Mucosa of rectum (tissue), 2 donors: ENCODE measurements around the gene POLR2L.

Experiments used
- H3K27ac ChIP-seq, 2 donors: one replicate each; pipeline ENCODE4 v1.7.0; 2013; ENCODE audit warnings: inconsistent platforms in 2 of 2, low read depth in 2 of 2, low read length in 2 of 2
- H3K27me3 ChIP-seq, 2 donors: one replicate each; pipeline ENCODE4 v1.7.0; 2013; ENCODE audit warnings: low read length in 2 of 2; ENCODE audit not compliant: control insufficient read depth in 2 of 2, insufficient read depth in 2 of 2
- H3K36me3 ChIP-seq, 2 donors: one replicate each; pipeline ENCODE4 v1.7.0; 2013; ENCODE audit warnings: low read length in 2 of 2; ENCODE audit not compliant: control insufficient read depth in 2 of 2, insufficient read depth in 2 of 2
- H3K4me1 ChIP-seq, 2 donors: one replicate each; pipeline ENCODE4 v1.7.0; 2013; ENCODE audit warnings: low read length in 2 of 2, mild to moderate bottlenecking in 1 of 2; ENCODE audit not compliant: control insufficient read depth in 2 of 2, insufficient read depth in 2 of 2
- H3K4me3 ChIP-seq, 2 donors: one replicate each; pipeline ENCODE4 v1.7.0; 2013; ENCODE audit warnings: low read length in 2 of 2
- H3K9ac ChIP-seq, 2 donors: one replicate each; pipeline ENCODE4 v1.7.0; 2013; ENCODE audit warnings: low read length in 2 of 2, low read depth in 1 of 2, mild to moderate bottlenecking in 1 of 2
- H3K9me3 ChIP-seq, 2 donors: one replicate each; pipeline ENCODE4 v1.7.0; 2013; ENCODE audit warnings: low read length in 2 of 2; ENCODE audit not compliant: control insufficient read depth in 2 of 2
- donor health status: healthy.
- donor health status: Normal muscosa, but diverticular disease.

The POLR2L gene

GRCh38 chr11:863023-863909 is 20.9 kb upstream of the POLR2L start:
- H3K27me3 ChIP-seq = peaks cover 3 to 37% of the 10 kb centered on the region in 2 donors
- no peaks in the 10 kb centered on the region for H3K9me3 ChIP-seq
- peaks cover 0 to 1% of the 10 kb centered on the region in 2 donors for H3K36me3 ChIP-seq
- no peak overlapping the region for H3K4me3 ChIP-seq
- H3K9ac ChIP-seq = no peak overlapping the region
- no peak overlapping the region for H3K27ac ChIP-seq
- H3K4me1 ChIP-seq = peaks cover 11 to 14% of the 10 kb centered on the region in 2 donors

- Histone ChIP-seq H3K4me1 (peaks cover 11 to 14% of the 10 kb centered on the region in 2 donors), H3K27me3 (peaks cover 3 to 37% of the 10 kb centered on the region in 2 donors), H3K9ac (no peak overlapping the region), H3K36me3 (no peaks in the 10 kb centered on the region), H3K27ac (no peak overlapping the region), H3K4me3 (no peak overlapping the region), H3K9me3 (no peaks in the 10 kb centered on the region)
These were observed 20.3 kb upstream of the POLR2L start for GRCh38 chr11:862696-863022.

- Histone ChIP-seq H3K27ac (no peak overlapping the region), H3K9ac (no peak overlapping the region), H3K4me3 (no peak overlapping the region), H3K27me3 (peaks cover 3 to 37% of the 10 kb centered on the region in 2 donors), H3K36me3 (no peaks in the 10 kb centered on the region), H3K4me1 (peaks cover 11 to 14% of the 10 kb centered on the region in 2 donors), H3K9me3 (no peaks in the 10 kb centered on the region)
These were observed 19.8 kb upstream of the POLR2L start for GRCh38 chr11:862081-862661.

- Histone ChIP-seq H3K27ac (no peak overlapping the region), H3K4me1 (peaks cover 11 to 14% of the 10 kb centered on the region in 2 donors), H3K36me3 (no peaks in the 10 kb centered on the region), H3K4me3 (no peak overlapping the region), H3K9me3 (no peaks in the 10 kb centered on the region), H3K9ac (no peak overlapping the region), H3K27me3 (peaks cover 3 to 37% of the 10 kb centered on the region in 2 donors)
These were observed 18.8 kb upstream of the POLR2L start for GRCh38 chr11:861105-861479.

- H3K4me1 ChIP-seq = peaks cover 11 to 14% of the 10 kb centered on the region in 2 donors
- no peak overlapping the region for H3K9ac ChIP-seq
- H3K9me3 ChIP-seq = no peaks in the 10 kb centered on the region
- H3K4me3 ChIP-seq = no peak overlapping the region
- H3K27ac ChIP-seq = no peak overlapping the region
- H3K36me3 ChIP-seq = no peaks in the 10 kb centered on the region
- H3K27me3 ChIP-seq = peaks cover 3 to 35% of the 10 kb centered on the region in 2 donors
These were observed 18.1 kb upstream of the POLR2L start for GRCh38 chr11:860234-861104.

GRCh38 chr11:859394-860131 is 17.2 kb upstream of the POLR2L start:
- peaks cover 3 to 28% of the 10 kb centered on the region in 2 donors for H3K27me3 ChIP-seq
- H3K4me1 ChIP-seq = peaks cover 11 to 14% of the 10 kb centered on the region in 2 donors
- H3K36me3 ChIP-seq = no peaks in the 10 kb centered on the region
- peak overlapping the region in 1 of 2 donors; percentile 33 for H3K4me3 ChIP-seq
- no peak overlapping the region for H3K27ac ChIP-seq
- H3K9ac ChIP-seq = no peak overlapping the region
- no peaks in the 10 kb centered on the region for H3K9me3 ChIP-seq

GRCh38 chr11:858762-859339 is 16.5 kb upstream of the POLR2L start:
- Histone ChIP-seq H3K27ac (no peak overlapping the region), H3K36me3 (no peaks in the 10 kb centered on the region), H3K9ac (no peak overlapping the region), H3K4me1 (peaks cover 11 to 14% of the 10 kb centered on the region in 2 donors), H3K9me3 (no peaks in the 10 kb centered on the region), H3K27me3 (peaks cover 3 to 21% of the 10 kb centered on the region in 2 donors), H3K4me3 (no peak overlapping the region)

- H3K4me1 ChIP-seq = peaks cover 11 to 14% of the 10 kb centered on the region in 2 donors
- H3K36me3 ChIP-seq = no peaks in the 10 kb centered on the region
- H3K9ac ChIP-seq = no peak overlapping the region
- H3K27ac ChIP-seq = no peak overlapping the region
- H3K9me3 ChIP-seq = no peaks in the 10 kb centered on the region
- peaks cover 3 to 16% of the 10 kb centered on the region in 2 donors for H3K27me3 ChIP-seq
- H3K4me3 ChIP-seq = no peak overlapping the region
These were observed 15.9 kb upstream of the POLR2L start for GRCh38 chr11:858053-858761.

GRCh38 chr11:856397-856796 is 14.1 kb upstream of the POLR2L start:
- no peak overlapping the region for H3K27ac ChIP-seq
- no peaks in the 10 kb centered on the region for H3K36me3 ChIP-seq
- no peak overlapping the region for H3K4me3 ChIP-seq
- no peak overlapping the region for H3K9ac ChIP-seq
- no peaks in the 10 kb centered on the region for H3K9me3 ChIP-seq
- peaks cover 1 to 6% of the 10 kb centered on the region in 2 donors for H3K27me3 ChIP-seq
- peaks cover 6 to 9% of the 10 kb centered on the region in 2 donors for H3K4me1 ChIP-seq
